GM19455 (cell line): ENCODE data around the gene TCHP.

Source experiments
- ATAC-seq: cut with Tn5 transposase; IDR thresholded peaks from one replicate; pipeline ENCODE4 v1.9.1; 2021; ENCODE audit not compliant: unreplicated experiment

Gene TCHP

GRCh38 chr12:109961201-109961600, 61.1 kb downstream of the TCHP start:
- ATAC-seq = no peak

- ATAC-seq = no peak
Measured at GRCh38 chr12:109961612-109962011, 61.5 kb downstream of the TCHP start.

- ATAC-seq = no peak
Measured at GRCh38 chr12:109962398-109962797, 62.3 kb downstream of the TCHP start.

GRCh38 chr12:109963330-109963729, 63.3 kb downstream of the TCHP start:
- ATAC-seq = no peak

- no peak for ATAC-seq
Measured at GRCh38 chr12:109963743-109964429, 63.8 kb downstream of the TCHP start.

GRCh38 chr12:109966546-109966945, 66.5 kb downstream of the TCHP start:
- no peak for ATAC-seq

- ATAC-seq = no peak
Measured at GRCh38 chr12:109967383-109968031, 67.4 kb downstream of the TCHP start.
